K562 (cell line): ENCODE data around the gene SYNJ2. TPM values are rescaled to one million over a fixed set of nuclear protein-coding genes. Genes with fewer than 3 reads are reported as not detected.

Experiments used
- ATF7 ChIP-seq: fragments of 450-650 bp; IDR thresholded peaks from 2 replicates; pipeline ENCODE4 v1.7.1; 2014; ENCODE audit warnings: mild to moderate bottlenecking, moderate library complexity
- DACH1 ChIP-seq: fragments of 450-650 bp; IDR thresholded peaks from 2 replicates; pipeline ENCODE4 v1.6.1; 2018; ENCODE audit not compliant: partially characterized antibody
- EGR1 ChIP-seq: fragments of 450-650 bp; conservative IDR thresholded peaks from 2 replicates; pipeline ENCODE4 v1.6.1; 2017; ENCODE audit warnings: mild to moderate bottlenecking
- ELF4 ChIP-seq: fragments of 450-650 bp; formaldehyde crosslinking; IDR thresholded peaks from 2 replicates; pipeline ENCODE4 v1.4.0; 2022; ENCODE audit warnings: missing genetic modification characterization
- KAT8 ChIP-seq: fragments of 450-650 bp; IDR thresholded peaks from 2 replicates; pipeline ENCODE4 v1.6.1; 2016; ENCODE audit warnings: low read depth, mild to moderate bottlenecking
- NCOA4 ChIP-seq: fragments of 450-650 bp; IDR thresholded peaks from 2 replicates; pipeline ENCODE4 v1.6.1; 2018; ENCODE audit warnings: mild to moderate bottlenecking; ENCODE audit not compliant: partially characterized antibody
- SETDB1 ChIP-seq: IDR thresholded peaks from one replicate; pipeline ENCODE4 v1.6.1; 2012; ENCODE audit warnings: low read length, control low read depth, inconsistent platforms
- TRIM28 ChIP-seq: fragments of 450-650 bp; IDR thresholded peaks from 2 replicates; pipeline ENCODE4 v1.6.1; 2017
- XRCC5 ChIP-seq: fragments of 200-400 bp; formaldehyde crosslinking; IDR thresholded peaks from 2 replicates; pipeline ENCODE4 v1.6.1; 2017; ENCODE audit warnings: low read depth, mild to moderate bottlenecking, low read length
- ZBTB33 ChIP-seq: sonication (generic); formaldehyde crosslinking; IDR thresholded peaks from 2 replicates; pipeline ENCODE4 v1.8.1; 2023; ENCODE audit warnings: mild to moderate bottlenecking, missing genetic modification reagents
- polyA plus RNA-seq, 8 experiments: library from polyadenylated mRNA; depleted of rRNA in 4 of 8; stranded (reverse) in 5 of 8; unstranded in 3 of 8; fragments of >200 nt; fragmentation: Nextera tagmentation in 2 of 8; fragmentation: Illumina TruSeq in 1 of 8; extraction: Ambion mirVana in 2 of 8; extraction: Trizol in 1 of 8; gene quantifications; 2 replicates each; pipeline versions ENCODE4 v1.2.1 to v1.2.3, GENCODE V29; 2011 to 2014; ENCODE audit warnings: inconsistent platforms in 1 of 8, missing spikeins in 1 of 8
- total RNA-seq, 7 experiments: library from RNA; depleted of rRNA in 6 of 7; stranded (reverse); fragments of >200 nt in 6 of 7; fragmentation: Illumina TruSeq in 2 of 7; extraction: Trizol in 2 of 7; gene quantifications; 2 replicates each; pipeline versions ENCODE4 v1.2.1 to v1.2.3, GENCODE V29; 2011 to 2021; ENCODE audit warnings: low replicate concordance in 1 of 7
- TF ChIP-seq, protein P1 (sequence below): fragments of 250-450 bp; sonication (Bioruptor Pico); IDR thresholded peaks from 2 replicates; pipeline ENCODE4 v1.5.0; 2021; ENCODE audit warnings: mild to moderate bottlenecking, borderline replicate concordance
- TF ChIP-seq, protein P2 (sequence below): sonication (generic); formaldehyde crosslinking; IDR thresholded peaks from 2 replicates; pipeline ENCODE4 v1.9.0; 2022; ENCODE audit warnings: mild to moderate bottlenecking, missing genetic modification reagents
- TF ChIP-seq, protein P3 (sequence below): sonication (generic); formaldehyde crosslinking; IDR thresholded peaks from 2 replicates; pipeline ENCODE4 v1.8.0; 2022; ENCODE audit warnings: missing genetic modification reagents, mild to moderate bottlenecking, moderate library complexity, borderline replicate concordance
- TF ChIP-seq, protein P4 (sequence below): fragments of 450-650 bp; formaldehyde crosslinking; conservative IDR thresholded peaks from 2 replicates; pipeline ENCODE4 v1.4.0; 2022; ENCODE audit warnings: mild to moderate bottlenecking, missing genetic modification characterization
- TF ChIP-seq, protein P5 (sequence below), 2 experiments: fragments of 450-650 bp; IDR thresholded peaks; 2 replicates each; pipeline ENCODE4 v1.6.1; 2018; ENCODE audit warnings: mild to moderate bottlenecking in 2 of 2, low read depth in 1 of 2; ENCODE audit not compliant: partially characterized antibody in 2 of 2

SYNJ2 gene
- total and polyA plus RNA-seq, 9 of the 15 experiments (the other 6 are each of a cell fraction or from before 2014, with no cell fraction given): 3.0 to 27.7 (median 17.8) TPM

- peak; percentile 73; the same call in 1 of the 2 replicates for TF ChIP-seq XRCC5
- 0 out of 2 replicates have a peak, but pooled peaks have one; percentile 13 for TF ChIP-seq ELF4 (CRISPR knock-in tag)
- peak; percentile 83 for TF ChIP-seq ATF7
- peak; percentile 10 for TF ChIP-seq DACH1
- TF ChIP-seq, protein P1, sequence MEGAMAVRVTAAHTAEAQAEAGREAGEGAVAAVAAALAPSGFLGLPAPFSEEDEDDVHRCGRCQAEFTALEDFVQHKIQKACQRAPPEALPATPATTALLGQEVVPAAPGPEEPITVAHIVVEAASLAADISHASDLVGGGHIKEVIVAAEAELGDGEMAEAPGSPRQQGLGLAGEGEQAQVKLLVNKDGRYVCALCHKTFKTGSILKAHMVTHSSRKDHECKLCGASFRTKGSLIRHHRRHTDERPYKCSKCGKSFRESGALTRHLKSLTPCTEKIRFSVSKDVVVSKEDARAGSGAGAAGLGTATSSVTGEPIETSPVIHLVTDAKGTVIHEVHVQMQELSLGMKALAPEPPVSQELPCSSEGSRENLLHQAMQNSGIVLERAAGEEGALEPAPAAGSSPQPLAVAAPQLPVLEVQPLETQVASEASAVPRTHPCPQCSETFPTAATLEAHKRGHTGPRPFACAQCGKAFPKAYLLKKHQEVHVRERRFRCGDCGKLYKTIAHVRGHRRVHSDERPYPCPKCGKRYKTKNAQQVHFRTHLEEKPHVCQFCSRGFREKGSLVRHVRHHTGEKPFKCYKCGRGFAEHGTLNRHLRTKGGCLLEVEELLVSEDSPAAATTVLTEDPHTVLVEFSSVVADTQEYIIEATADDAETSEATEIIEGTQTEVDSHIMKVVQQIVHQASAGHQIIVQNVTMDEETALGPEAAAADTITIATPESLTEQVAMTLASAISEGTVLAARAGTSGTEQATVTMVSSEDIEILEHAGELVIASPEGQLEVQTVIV: no peak
- TF ChIP-seq, protein P2, sequence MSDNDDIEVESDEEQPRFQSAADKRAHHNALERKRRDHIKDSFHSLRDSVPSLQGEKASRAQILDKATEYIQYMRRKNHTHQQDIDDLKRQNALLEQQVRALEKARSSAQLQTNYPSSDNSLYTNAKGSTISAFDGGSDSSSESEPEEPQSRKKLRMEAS (CRISPR knock-in tag): peak; percentile 34; the same call in 1 of the 2 replicates
- no peak for TF ChIP-seq SETDB1
- no peak for TF ChIP-seq KAT8
- TF ChIP-seq, protein P3, sequence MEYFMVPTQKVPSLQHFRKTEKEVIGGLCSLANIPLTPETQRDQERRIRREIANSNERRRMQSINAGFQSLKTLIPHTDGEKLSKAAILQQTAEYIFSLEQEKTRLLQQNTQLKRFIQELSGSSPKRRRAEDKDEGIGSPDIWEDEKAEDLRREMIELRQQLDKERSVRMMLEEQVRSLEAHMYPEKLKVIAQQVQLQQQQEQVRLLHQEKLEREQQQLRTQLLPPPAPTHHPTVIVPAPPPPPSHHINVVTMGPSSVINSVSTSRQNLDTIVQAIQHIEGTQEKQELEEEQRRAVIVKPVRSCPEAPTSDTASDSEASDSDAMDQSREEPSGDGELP: peak; percentile 48; the same call in 1 of the 2 replicates
- peak; percentile 42; the same call in 1 of the 2 replicates for TF ChIP-seq ZBTB33 (CRISPR knock-in tag)
- no peak for TF ChIP-seq NCOA4
- TF ChIP-seq, protein P4, sequence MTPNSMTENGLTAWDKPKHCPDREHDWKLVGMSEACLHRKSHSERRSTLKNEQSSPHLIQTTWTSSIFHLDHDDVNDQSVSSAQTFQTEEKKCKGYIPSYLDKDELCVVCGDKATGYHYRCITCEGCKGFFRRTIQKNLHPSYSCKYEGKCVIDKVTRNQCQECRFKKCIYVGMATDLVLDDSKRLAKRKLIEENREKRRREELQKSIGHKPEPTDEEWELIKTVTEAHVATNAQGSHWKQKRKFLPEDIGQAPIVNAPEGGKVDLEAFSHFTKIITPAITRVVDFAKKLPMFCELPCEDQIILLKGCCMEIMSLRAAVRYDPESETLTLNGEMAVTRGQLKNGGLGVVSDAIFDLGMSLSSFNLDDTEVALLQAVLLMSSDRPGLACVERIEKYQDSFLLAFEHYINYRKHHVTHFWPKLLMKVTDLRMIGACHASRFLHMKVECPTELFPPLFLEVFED (CRISPR knock-in tag): 0 out of 2 replicates have a peak, but pooled peaks have one; percentile 14
- TF ChIP-seq, protein P5, sequence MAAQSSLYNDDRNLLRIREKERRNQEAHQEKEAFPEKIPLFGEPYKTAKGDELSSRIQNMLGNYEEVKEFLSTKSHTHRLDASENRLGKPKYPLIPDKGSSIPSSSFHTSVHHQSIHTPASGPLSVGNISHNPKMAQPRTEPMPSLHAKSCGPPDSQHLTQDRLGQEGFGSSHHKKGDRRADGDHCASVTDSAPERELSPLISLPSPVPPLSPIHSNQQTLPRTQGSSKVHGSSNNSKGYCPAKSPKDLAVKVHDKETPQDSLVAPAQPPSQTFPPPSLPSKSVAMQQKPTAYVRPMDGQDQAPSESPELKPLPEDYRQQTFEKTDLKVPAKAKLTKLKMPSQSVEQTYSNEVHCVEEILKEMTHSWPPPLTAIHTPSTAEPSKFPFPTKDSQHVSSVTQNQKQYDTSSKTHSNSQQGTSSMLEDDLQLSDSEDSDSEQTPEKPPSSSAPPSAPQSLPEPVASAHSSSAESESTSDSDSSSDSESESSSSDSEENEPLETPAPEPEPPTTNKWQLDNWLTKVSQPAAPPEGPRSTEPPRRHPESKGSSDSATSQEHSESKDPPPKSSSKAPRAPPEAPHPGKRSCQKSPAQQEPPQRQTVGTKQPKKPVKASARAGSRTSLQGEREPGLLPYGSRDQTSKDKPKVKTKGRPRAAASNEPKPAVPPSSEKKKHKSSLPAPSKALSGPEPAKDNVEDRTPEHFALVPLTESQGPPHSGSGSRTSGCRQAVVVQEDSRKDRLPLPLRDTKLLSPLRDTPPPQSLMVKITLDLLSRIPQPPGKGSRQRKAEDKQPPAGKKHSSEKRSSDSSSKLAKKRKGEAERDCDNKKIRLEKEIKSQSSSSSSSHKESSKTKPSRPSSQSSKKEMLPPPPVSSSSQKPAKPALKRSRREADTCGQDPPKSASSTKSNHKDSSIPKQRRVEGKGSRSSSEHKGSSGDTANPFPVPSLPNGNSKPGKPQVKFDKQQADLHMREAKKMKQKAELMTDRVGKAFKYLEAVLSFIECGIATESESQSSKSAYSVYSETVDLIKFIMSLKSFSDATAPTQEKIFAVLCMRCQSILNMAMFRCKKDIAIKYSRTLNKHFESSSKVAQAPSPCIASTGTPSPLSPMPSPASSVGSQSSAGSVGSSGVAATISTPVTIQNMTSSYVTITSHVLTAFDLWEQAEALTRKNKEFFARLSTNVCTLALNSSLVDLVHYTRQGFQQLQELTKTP (IDR thresholded peaks at IDR 0.05; ENCODE audit: low read depth in 1 of 2, partially characterized antibody in 2 of 2): no peak
- TF ChIP-seq TRIM28: no peak
- TF ChIP-seq EGR1: no peak
Observed at GRCh38 chr6:158026054-158026900, 44.6 kb downstream of the SYNJ2 start (continued).
